Measurements from ENCODE around the gene B9D2. TPM values are rescaled to one million over a fixed set of nuclear protein-coding genes. Genes with fewer than 3 reads are reported as not detected.
"Not testable (repeated sequence)": the region's sequence is repeated elsewhere in the genome, so short reads cannot be mapped to it uniquely, and the experiment has no call there.

Gene B9D2
- total and polyA plus RNA-seq, 4 donors = 2.4 to 9.3 (median 7.0) TPM

GRCh38 chr19:41395355-41395754 lies 31.4 kb upstream of the B9D2 start:
- 81% methylated on average over 6 of the region's 6 CpGs for WGBS (ENCODE audit: insufficient coverage)

GRCh38 chr19:41392775-41393174 lies 28.8 kb upstream of the B9D2 start:
- Histone ChIP-seq H3K4me1 (ENCODE audit: control insufficient read depth, insufficient read depth, low read length) (peaks cover 7% of the 10 kb centered on the region), H3K36me3 (ENCODE audit: control insufficient read depth, insufficient read depth, low read length) (peaks cover 51% of the 10 kb centered on the region), H3K27ac (ENCODE audit: low read depth, low read length) (no peak overlapping the region), H3K9me3 (ENCODE audit: control insufficient read depth, insufficient read depth, low read length) (no peaks in the 10 kb centered on the region), H3K27me3 (ENCODE audit: control insufficient read depth, insufficient read depth, low read length) (no peaks in the 10 kb centered on the region), H3K4me3 (ENCODE audit: low read depth, low read length) (no peak overlapping the region)
- WGBS (ENCODE audit: insufficient coverage) = 90% methylated on average over 11 of the region's 12 CpGs
- no peak for DNase-seq (ENCODE audit: low read depth in 4 of 6, low spot score in 6 of 6)

More at GRCh38 chr19:41395355-41395754, 31.4 kb upstream of the B9D2 start:
- Histone ChIP-seq H3K9me3 (ENCODE audit: control insufficient read depth, insufficient read depth, low read length) (no peaks in the 10 kb centered on the region), H3K4me1 (ENCODE audit: control insufficient read depth, insufficient read depth, low read length) (peaks cover 16% of the 10 kb centered on the region), H3K4me3 (ENCODE audit: low read depth, low read length) (no peak overlapping the region), H3K36me3 (ENCODE audit: control insufficient read depth, insufficient read depth, low read length) (peaks cover 30% of the 10 kb centered on the region), H3K27ac (ENCODE audit: low read depth, low read length) (no peak overlapping the region), H3K27me3 (ENCODE audit: control insufficient read depth, insufficient read depth, low read length) (no peaks in the 10 kb centered on the region)
- no peak for DNase-seq (ENCODE audit: low read depth in 4 of 6, low spot score in 6 of 6)

DNA sequence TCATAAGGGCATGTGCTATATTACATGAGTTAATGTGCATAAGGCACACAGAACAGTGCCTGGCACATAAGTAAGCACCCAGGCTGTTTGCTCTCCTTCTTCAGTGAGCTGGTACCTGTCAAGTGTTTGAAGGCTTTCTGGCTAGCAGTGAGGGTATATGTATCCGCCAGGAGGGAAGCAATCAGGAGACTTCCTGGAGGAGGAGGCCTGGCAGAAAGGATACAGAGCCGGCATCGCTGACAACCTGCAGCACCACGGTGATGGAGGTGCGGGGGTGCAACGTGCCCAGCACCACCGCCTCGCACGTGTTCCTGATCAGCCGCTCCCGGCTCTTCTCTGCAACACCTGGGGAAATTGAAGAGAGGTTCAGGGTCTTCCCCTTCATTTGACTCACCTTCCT lies 27.7 kb upstream of the B9D2 start:
- no peak overlapping the region for H3K27ac ChIP-seq (ENCODE audit: low read depth, low read length)
- H3K9me3 ChIP-seq (ENCODE audit: control insufficient read depth, insufficient read depth, low read length) = no peaks in the 10 kb centered on the region
- no peak overlapping the region for H3K4me3 ChIP-seq (ENCODE audit: low read depth, low read length)
- H3K27me3 ChIP-seq (ENCODE audit: control insufficient read depth, insufficient read depth, low read length) = no peaks in the 10 kb centered on the region
- H3K4me1 ChIP-seq (ENCODE audit: control insufficient read depth, insufficient read depth, low read length) = peaks cover 7% of the 10 kb centered on the region
- WGBS (ENCODE audit: insufficient coverage) = 94% methylated on average over 10 of the region's 11 CpGs
- no peak for DNase-seq (ENCODE audit: low read depth in 4 of 6, low spot score in 6 of 6)
- H3K36me3 ChIP-seq (ENCODE audit: control insufficient read depth, insufficient read depth, low read length) = peaks cover 61% of the 10 kb centered on the region

GRCh38 chr19:41386442-41386841 lies 22.5 kb upstream of the B9D2 start:
- no peaks in the 10 kb centered on the region for H3K27me3 ChIP-seq (ENCODE audit: control insufficient read depth, insufficient read depth, low read length)
- no peaks in the 10 kb centered on the region for H3K9me3 ChIP-seq (ENCODE audit: control insufficient read depth, insufficient read depth, low read length)
- DNase-seq (ENCODE audit: low read depth in 4 of 6, low spot score in 6 of 6) = no peak
- H3K4me3 ChIP-seq (ENCODE audit: low read depth, low read length) = no peak overlapping the region
- H3K4me1 ChIP-seq (ENCODE audit: control insufficient read depth, insufficient read depth, low read length) = no peaks in the 10 kb centered on the region
- H3K36me3 ChIP-seq (ENCODE audit: control insufficient read depth, insufficient read depth, low read length) = peaks cover 85% of the 10 kb centered on the region
- 94% methylated on average over 10 of the region's 13 CpGs for WGBS (ENCODE audit: insufficient coverage)
- H3K27ac ChIP-seq (ENCODE audit: low read depth, low read length) = no peak overlapping the region

GRCh38 chr19:41384351-41384750 lies 20.4 kb upstream of the B9D2 start:
- no CpG with 5 or more reads among the region's 5 CpGs for whole genome bisulfite sequencing (ENCODE audit: insufficient coverage)
- Histone ChIP-seq H3K9me3 (ENCODE audit: control insufficient read depth, insufficient read depth, low read length) (no peaks in the 10 kb centered on the region), H3K27me3 (ENCODE audit: control insufficient read depth, insufficient read depth, low read length) (no peaks in the 10 kb centered on the region), H3K27ac (ENCODE audit: low read depth, low read length) (no peak overlapping the region), H3K4me1 (ENCODE audit: control insufficient read depth, insufficient read depth, low read length) (no peaks in the 10 kb centered on the region), H3K4me3 (ENCODE audit: low read depth, low read length) (no peak overlapping the region), H3K36me3 (ENCODE audit: control insufficient read depth, insufficient read depth, low read length) (peaks cover 64% of the 10 kb centered on the region)
- DNase-seq (ENCODE audit: low read depth in 4 of 6, low spot score in 6 of 6) = no peak

- WGBS (ENCODE audit: insufficient coverage) = 95% methylated on average over 7 of the region's 8 CpGs
- peaks cover 50% of the 10 kb centered on the region for H3K36me3 ChIP-seq (ENCODE audit: control insufficient read depth, insufficient read depth, low read length)
- not testable (repeated sequence) for H3K27ac ChIP-seq (ENCODE audit: low read depth, low read length); H3K27me3 ChIP-seq (ENCODE audit: control insufficient read depth, insufficient read depth, low read length); H3K9me3 ChIP-seq (ENCODE audit: control insufficient read depth, insufficient read depth, low read length); H3K4me3 ChIP-seq (ENCODE audit: low read depth, low read length); DNase-seq (ENCODE audit: low read depth in 4 of 6, low spot score in 6 of 6)
- H3K4me1 ChIP-seq (ENCODE audit: control insufficient read depth, insufficient read depth, low read length) = peaks cover 14% of the 10 kb centered on the region
Observed at GRCh38 chr19:41381536-41381935, 17.6 kb upstream of the B9D2 start.

- DNase-seq (ENCODE audit: low read depth in 4 of 6, low spot score in 6 of 6) = peak in 1 of 6 donors; percentile 9
- peaks cover 41% of the 10 kb centered on the region for H3K4me1 ChIP-seq (ENCODE audit: control insufficient read depth, insufficient read depth, low read length)
Observed at GRCh38 chr19:41377977-41378709, 14.2 kb upstream of the B9D2 start.

GRCh38 chr19:41376998-41377365 lies 13.0 kb upstream of the B9D2 start:
- no peak for DNase-seq (ENCODE audit: low read depth in 4 of 6, low spot score in 6 of 6)
- peaks cover 13% of the 10 kb centered on the region for H3K36me3 ChIP-seq (ENCODE audit: control insufficient read depth, insufficient read depth, low read length)
- WGBS (ENCODE audit: insufficient coverage) = 46% methylated on average over 8 of the region's 8 CpGs
- no peak overlapping the region for H3K27ac ChIP-seq (ENCODE audit: low read depth, low read length)
- H3K4me3 ChIP-seq (ENCODE audit: low read depth, low read length) = peak overlapping the region; percentile 35
- no peaks in the 10 kb centered on the region for H3K9me3 ChIP-seq (ENCODE audit: control insufficient read depth, insufficient read depth, low read length)
- no peaks in the 10 kb centered on the region for H3K27me3 ChIP-seq (ENCODE audit: control insufficient read depth, insufficient read depth, low read length)
- H3K4me1 ChIP-seq (ENCODE audit: control insufficient read depth, insufficient read depth, low read length) = peaks cover 41% of the 10 kb centered on the region

More at GRCh38 chr19:41377977-41378709, 14.2 kb upstream of the B9D2 start:
- H3K4me3 ChIP-seq (ENCODE audit: low read depth, low read length) = no peak overlapping the region
- no peak overlapping the region for H3K27ac ChIP-seq (ENCODE audit: low read depth, low read length)
- 27% methylated on average over 9 of the region's 9 CpGs for WGBS (ENCODE audit: insufficient coverage)
- H3K27me3 ChIP-seq (ENCODE audit: control insufficient read depth, insufficient read depth, low read length) = no peaks in the 10 kb centered on the region
- H3K9me3 ChIP-seq (ENCODE audit: control insufficient read depth, insufficient read depth, low read length) = no peaks in the 10 kb centered on the region
- H3K36me3 ChIP-seq (ENCODE audit: control insufficient read depth, insufficient read depth, low read length) = peaks cover 22% of the 10 kb centered on the region

- peak within 1 kb of the TSS; percentile 35 for H3K4me3 ChIP-seq (ENCODE audit: low read depth, low read length)
- DNase-seq (ENCODE audit: low read depth in 4 of 6, low spot score in 6 of 6) = peak in 2 of 6 donors; percentile 68 to 75
- H3K4me1 ChIP-seq (ENCODE audit: control insufficient read depth, insufficient read depth, low read length) = peaks cover 41% of the 10 kb centered on the region
- H3K27ac ChIP-seq (ENCODE audit: low read depth, low read length) = no peak within 1 kb of the TSS
- no peaks in the 10 kb centered on the region for H3K27me3 ChIP-seq (ENCODE audit: control insufficient read depth, insufficient read depth, low read length)
- 1% methylated on average over 43 of the region's 47 CpGs for WGBS (ENCODE audit: insufficient coverage)
- H3K9me3 ChIP-seq (ENCODE audit: control insufficient read depth, insufficient read depth, low read length) = no peaks in the 10 kb centered on the region
- H3K36me3 ChIP-seq (ENCODE audit: control insufficient read depth, insufficient read depth, low read length) = peaks cover 8% of the 10 kb centered on the region
Observed at GRCh38 chr19:41376241-41376997, 12.5 kb upstream of the B9D2 start, which contains the start of gene TMEM91. Gene TMEM91, plus strand, starts transcription at chr19:41376533. Its CDS starts 1,777 bp downstream, at chr19:41378310.

Measured in spinal cord (tissue), 10 donors.